Kidney (tissue), 14 donors: ENCODE results near the gene SRP14. TPM values are rescaled to one million over a fixed set of nuclear protein-coding genes. Genes with fewer than 3 reads are reported as not detected.

Experiments
- DNase-seq, 5 donors: peaks; one replicate each; pipeline ENCODE4 v3.0.0-alpha.2; 2013 to 2020
- FAIRE-seq: peaks from 2 replicates; lab custom pipeline; 2012; peaks lifted over from hg19 to GRCh38; lab: Jason Lieb, UNC
- H3K27ac ChIP-seq, 2 donors: one replicate each; pipeline ENCODE4 v1.7.0; 2013; ENCODE audit warnings: low read depth in 2 of 2, low read length in 2 of 2, inconsistent platforms in 1 of 2
- H3K27me3 ChIP-seq: one replicate; pipeline ENCODE4 v1.7.1; 2013; ENCODE audit warnings: low read length, inconsistent platforms; ENCODE audit not compliant: control insufficient read depth, insufficient read depth
- H3K36me3 ChIP-seq, 3 donors: one replicate each; pipeline versions ENCODE4 v1.7.0 to v1.7.1; 2013; ENCODE audit warnings: low read length in 3 of 3, control low read depth in 1 of 3, inconsistent platforms in 1 of 3; ENCODE audit not compliant: insufficient read depth in 3 of 3, control insufficient read depth in 2 of 3
- H3K4me1 ChIP-seq, 3 donors: one replicate each; pipeline versions ENCODE4 v1.7.0 to v1.7.1; 2013; ENCODE audit warnings: low read length in 3 of 3, inconsistent platforms in 1 of 3, low read depth in 1 of 3; ENCODE audit not compliant: control insufficient read depth in 2 of 3, insufficient read depth in 2 of 3
- H3K4me3 ChIP-seq, 3 donors: one replicate each; pipeline versions ENCODE4 v1.7.0 to v1.8.1; 2013; ENCODE audit warnings: low read length in 3 of 3, control low read depth in 1 of 3, inconsistent platforms in 1 of 3
- H3K9ac ChIP-seq, 3 donors: one replicate each; pipeline versions ENCODE4 v1.7.0 to v1.7.1; 2013; ENCODE audit warnings: low read length in 3 of 3, control low read depth in 1 of 3, inconsistent platforms in 1 of 3
- H3K9me3 ChIP-seq, 3 donors: one replicate each; pipeline versions ENCODE4 v1.7.0 to v1.7.1; 2013; ENCODE audit warnings: low read length in 3 of 3, control low read depth in 1 of 3, inconsistent platforms in 1 of 3; ENCODE audit not compliant: control insufficient read depth in 2 of 3, insufficient read depth in 1 of 3
- intact Hi-C: fragments of 100-400 bp; cut with DNase I; formaldehyde crosslinking; loops from one replicate; pipeline ENCODE4 v1.11.1; 2022
- polyA plus RNA-seq: library from polyadenylated mRNA; stranded (reverse); fragments of 350-450 nt; fragmentation: Illumina TruSeq; extraction: RNeasy Lipid Tissue Mini Kit (QIAGEN cat#74804); gene quantifications from one replicate; pipeline ENCODE4 v1.2.3, GENCODE V29; 2014; ENCODE audit warnings: low read depth, low replicate concordance; ENCODE audit not compliant: insufficient read depth
- total RNA-seq: library from RNA; stranded (reverse); fragmentation: NEBNext Ultra II Directional; extraction: Animal tissue kit (Norgen Biotek cat#: 25700); gene quantifications from one replicate; pipeline ENCODE4 v1.2.1, GENCODE V29; 2021
- TF ChIP-seq, protein P1 (sequence below): IDR thresholded peaks from 3 replicates; pipeline ENCODE4 v1.5.1; 2012; ENCODE audit warnings: mild to moderate bottlenecking, moderate library complexity, borderline replicate concordance; ENCODE audit not compliant: insufficient read depth; ENCODE audit errors: extremely low read depth
- donor health status: control.
- donor health status: control.
- donor health status: control.
- donor health status: control.
- donor health status: control.
- donor health status: DM: yes; HTN: yes; CAD: no.
- donor health status: Normal renal cell carcinoma (clear cell type).

Gene SRP14
- total and polyA plus RNA-seq, 2 donors from 2014 or later: 190 to 867 TPM

- no peak overlapping the region for H3K4me3 ChIP-seq
- H3K9ac ChIP-seq: no peak overlapping the region
- no peaks in the 10 kb centered on the region for H3K4me1 ChIP-seq
- intact Hi-C loops: no loop called here
- no peaks in the 10 kb centered on the region for H3K9me3 ChIP-seq
- FAIRE-seq (no peak), DNase-seq (no peak)
- H3K27me3 ChIP-seq: no peaks in the 10 kb centered on the region
- H3K36me3 ChIP-seq: peaks cover 8 to 40% (median 23%) of the 10 kb centered on the region in 3 donors
- no peak overlapping the region for H3K27ac ChIP-seq
- TF ChIP-seq, protein P1, sequence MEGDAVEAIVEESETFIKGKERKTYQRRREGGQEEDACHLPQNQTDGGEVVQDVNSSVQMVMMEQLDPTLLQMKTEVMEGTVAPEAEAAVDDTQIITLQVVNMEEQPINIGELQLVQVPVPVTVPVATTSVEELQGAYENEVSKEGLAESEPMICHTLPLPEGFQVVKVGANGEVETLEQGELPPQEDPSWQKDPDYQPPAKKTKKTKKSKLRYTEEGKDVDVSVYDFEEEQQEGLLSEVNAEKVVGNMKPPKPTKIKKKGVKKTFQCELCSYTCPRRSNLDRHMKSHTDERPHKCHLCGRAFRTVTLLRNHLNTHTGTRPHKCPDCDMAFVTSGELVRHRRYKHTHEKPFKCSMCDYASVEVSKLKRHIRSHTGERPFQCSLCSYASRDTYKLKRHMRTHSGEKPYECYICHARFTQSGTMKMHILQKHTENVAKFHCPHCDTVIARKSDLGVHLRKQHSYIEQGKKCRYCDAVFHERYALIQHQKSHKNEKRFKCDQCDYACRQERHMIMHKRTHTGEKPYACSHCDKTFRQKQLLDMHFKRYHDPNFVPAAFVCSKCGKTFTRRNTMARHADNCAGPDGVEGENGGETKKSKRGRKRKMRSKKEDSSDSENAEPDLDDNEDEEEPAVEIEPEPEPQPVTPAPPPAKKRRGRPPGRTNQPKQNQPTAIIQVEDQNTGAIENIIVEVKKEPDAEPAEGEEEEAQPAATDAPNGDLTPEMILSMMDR: no peak
Measured at GRCh38 chr15:40006003-40006402, 33.0 kb downstream of the SRP14 start.

DNA sequence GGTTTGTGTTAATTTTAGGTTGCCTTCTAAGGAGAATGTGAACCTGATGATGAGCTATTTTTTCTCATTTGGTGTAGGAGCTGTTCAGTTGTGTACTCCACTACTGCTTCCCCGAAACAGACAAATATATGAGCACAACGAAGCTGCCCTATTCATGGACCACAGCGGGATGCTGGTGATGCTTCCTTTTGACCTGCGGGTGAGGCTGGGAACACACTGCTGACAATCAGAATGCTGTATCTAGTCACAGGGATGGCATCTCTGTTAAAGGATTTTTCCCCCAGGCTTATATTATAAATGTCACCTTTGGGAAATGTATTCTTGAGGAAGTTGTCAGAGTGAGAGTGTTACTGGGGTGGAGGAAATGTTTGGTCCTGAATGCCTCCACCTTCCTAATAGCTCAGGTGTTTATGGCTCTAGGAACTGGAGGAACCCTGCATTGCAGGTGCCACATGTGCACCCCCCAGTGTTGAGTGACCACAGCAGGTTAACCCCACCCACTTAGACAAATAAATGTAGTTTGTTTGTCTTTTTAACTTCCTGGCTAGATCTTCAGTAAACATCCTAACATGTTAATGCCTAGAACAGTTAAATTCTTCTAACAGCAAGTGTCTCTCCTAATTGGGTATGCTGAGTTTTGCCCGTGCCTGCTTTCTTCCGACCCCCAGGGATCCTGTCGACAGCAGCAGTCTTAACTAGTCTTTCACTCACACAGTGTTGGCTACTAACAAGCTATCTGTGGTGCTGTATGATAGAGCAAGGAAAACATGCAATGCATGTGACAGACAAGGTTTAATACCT, 35.7 kb downstream of the SRP14 start:
- Histone ChIP-seq H3K9ac (no peak overlapping the region), H3K36me3 (peaks cover 7 to 41% (median 18%) of the 10 kb centered on the region in 3 donors), H3K4me1 (no peaks in the 10 kb centered on the region), H3K4me3 (no peak overlapping the region), H3K9me3 (no peaks in the 10 kb centered on the region), H3K27ac (no peak overlapping the region), H3K27me3 (no peaks in the 10 kb centered on the region)
- TF ChIP-seq, protein P1: no peak
- FAIRE-seq (no peak), DNase-seq (no peak)
- intact Hi-C loops: no loop called here

GRCh38 chr15:40002295-40002694, 36.7 kb downstream of the SRP14 start:
- no peak overlapping the region for H3K27ac ChIP-seq
- H3K4me3 ChIP-seq: no peak overlapping the region
- intact Hi-C loops: no loop called here
- no peak overlapping the region for H3K9ac ChIP-seq
- no peaks in the 10 kb centered on the region for H3K9me3 ChIP-seq
- TF ChIP-seq, protein P1: no peak
- no peaks in the 10 kb centered on the region for H3K27me3 ChIP-seq
- FAIRE-seq: no peak
- H3K36me3 ChIP-seq: peaks cover 7 to 35% (median 18%) of the 10 kb centered on the region in 3 donors
- DNase-seq: no peak
- no peaks in the 10 kb centered on the region for H3K4me1 ChIP-seq
